HFF-Myc (cell line): ENCODE data around the gene CXorf65.

Experiments
- DNase-seq: peaks from one replicate; pipeline ENCODE4 v3.0.0-alpha.2; 2011; ENCODE audit warnings: low read depth; ENCODE audit errors: extremely low read depth
- H3K4me3 ChIP-seq: replicated peaks from 2 replicates; pipeline ENCODE4 v1.5.1; 2011; ENCODE audit warnings: low read depth, mild to moderate bottlenecking, control low read depth, low read length
- CTCF ChIP-seq: IDR thresholded peaks from 2 replicates; pipeline ENCODE4 v1.5.1; 2012; ENCODE audit warnings: mild to moderate bottlenecking, low read depth, low read length, control low read depth; ENCODE audit errors: missing control alignments

Gene CXorf65

DNA sequence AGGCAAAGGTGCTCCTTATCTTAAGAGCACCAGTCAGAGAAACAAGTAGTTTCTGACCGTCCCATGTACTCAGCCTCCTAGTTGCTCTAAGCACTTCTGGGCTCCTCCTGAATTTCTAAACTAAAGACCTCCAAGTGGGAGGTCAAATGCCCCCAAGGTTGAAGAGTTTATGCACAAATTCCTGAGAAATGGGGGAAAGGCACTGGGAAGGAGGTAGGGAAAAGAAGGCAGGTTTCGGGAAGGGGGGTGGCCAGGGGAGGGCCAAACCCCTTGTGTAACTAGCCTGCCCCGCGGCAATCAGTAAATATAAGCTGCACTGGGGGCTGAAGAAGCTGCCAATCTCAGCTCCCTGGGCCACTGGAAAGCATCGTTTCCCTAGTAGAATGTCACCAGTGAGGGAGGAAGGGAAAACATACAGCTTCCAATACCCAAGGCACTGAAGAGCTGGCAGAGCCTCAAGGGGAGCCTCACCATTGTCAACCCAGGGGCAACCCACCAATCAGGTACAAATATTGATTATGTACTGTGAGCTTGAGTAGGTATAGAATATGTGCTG is 7.5 kb downstream of the CXorf65 start:
- no peak overlapping the region for H3K4me3 ChIP-seq
- no peak for TF ChIP-seq CTCF
- no peak for DNase-seq

GRCh38 chrX:71098302-71098701 is 8.2 kb downstream of the CXorf65 start:
- TF ChIP-seq CTCF: peak; percentile 51
- DNase-seq: no peak
- H3K4me3 ChIP-seq: no peak overlapping the region

DNA sequence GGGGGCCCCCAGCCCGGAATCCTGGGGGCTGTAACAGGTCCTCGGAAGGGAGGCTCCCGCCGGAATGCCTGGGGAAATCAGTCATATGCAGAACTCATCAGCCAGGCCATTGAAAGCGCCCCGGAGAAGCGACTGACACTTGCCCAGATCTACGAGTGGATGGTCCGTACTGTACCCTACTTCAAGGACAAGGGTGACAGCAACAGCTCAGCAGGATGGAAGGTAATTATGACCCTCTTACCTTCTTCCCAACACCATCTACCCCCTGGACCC is 9.8 kb downstream of the CXorf65 start:
- TF ChIP-seq CTCF: no peak
- no peak for DNase-seq
- H3K4me3 ChIP-seq: peak overlapping the region; percentile 53

DNA sequence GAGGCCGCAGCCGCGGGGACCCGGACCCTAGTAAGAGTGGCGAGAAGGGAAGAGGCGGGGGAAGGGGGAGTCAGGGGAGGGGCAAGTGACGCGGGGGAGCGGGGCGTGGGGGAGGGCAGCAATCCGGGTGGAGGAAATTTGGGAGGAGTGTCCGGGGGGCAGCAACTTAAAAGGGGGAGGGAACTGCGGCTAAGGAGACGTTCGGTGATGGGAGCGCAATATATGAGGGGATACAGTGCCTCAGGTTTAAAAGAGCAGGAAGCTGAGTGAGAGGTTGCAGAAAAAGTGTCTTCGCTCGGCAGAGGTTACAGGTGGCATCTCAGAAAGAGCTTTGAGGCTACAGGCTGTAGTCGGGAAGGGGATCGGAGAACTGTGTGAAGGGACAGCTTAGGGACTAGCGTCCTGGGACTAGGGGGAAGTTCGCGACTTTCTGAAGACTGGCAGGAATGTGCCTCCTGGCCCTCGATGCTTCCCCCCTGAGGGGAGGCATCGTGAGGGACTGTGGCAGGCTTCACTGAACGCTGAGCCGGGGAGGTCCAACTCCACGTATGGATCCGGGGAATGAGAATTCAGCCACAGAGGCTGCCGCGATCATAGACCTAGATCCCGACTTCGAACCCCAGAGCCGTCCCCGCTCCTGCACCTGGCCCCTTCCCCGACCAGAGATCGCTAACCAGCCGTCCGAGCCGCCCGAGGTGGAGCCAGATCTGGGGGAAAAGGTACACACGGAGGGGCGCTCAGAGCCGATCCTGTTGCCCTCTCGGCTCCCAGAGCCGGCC is 10.4 kb downstream of the CXorf65 start:
- DNase-seq: no peak
- H3K4me3 ChIP-seq: peak overlapping the region; percentile 53
- TF ChIP-seq CTCF: no peak

DNA sequence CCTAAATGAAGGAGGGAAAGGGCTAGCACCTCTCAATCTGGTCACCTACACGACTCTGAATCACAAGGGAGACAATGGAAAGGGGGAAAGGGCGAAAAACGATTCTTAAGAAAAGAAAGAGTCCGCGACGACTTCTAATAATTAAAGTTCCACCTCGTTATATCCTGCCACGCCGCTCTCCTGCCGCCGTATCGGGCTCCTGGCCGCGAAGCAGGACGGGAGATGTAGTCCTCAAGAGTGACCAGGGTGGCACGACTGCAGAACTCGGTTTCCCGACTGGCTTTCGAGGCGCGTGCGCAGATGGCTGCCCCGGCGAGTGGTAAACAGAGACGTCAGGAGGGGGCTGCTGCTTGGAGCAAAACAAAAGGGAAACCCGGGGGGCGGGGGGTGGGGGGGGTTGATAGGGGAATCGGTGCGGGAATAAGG is 11.0 kb downstream of the CXorf65 start, which contains the start of gene FOXO4:
Gene FOXO4 (plus strand): TSS at position 297 of the 426 bp plus-strand sequence. CDS start 678 bp downstream, outside the sequence.
- peak within 1 kb of the TSS; percentile 53 for H3K4me3 ChIP-seq
- peak; percentile 32 for DNase-seq
- no peak for TF ChIP-seq CTCF

DNA sequence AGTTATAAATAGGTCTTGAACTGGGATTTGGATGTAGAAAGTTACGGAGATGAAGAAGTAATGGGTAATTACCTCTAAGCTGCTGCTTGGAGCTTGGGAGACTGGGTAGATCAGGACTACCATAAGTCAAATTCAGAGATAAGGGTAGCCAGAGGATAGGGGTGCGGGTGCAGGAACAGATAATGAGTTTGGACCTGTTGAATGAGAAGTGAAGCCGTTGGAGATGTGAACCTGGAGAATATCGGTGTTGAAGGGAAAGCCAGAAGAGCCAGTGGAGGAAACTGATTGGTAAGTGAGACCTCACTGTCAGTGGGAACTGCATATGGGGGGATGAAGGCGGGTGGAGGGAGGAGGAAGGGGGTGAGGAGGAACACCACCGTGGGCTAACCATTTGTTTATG is 11.5 kb downstream of the CXorf65 start:
- no peak for DNase-seq
- no peak for TF ChIP-seq CTCF

DNA sequence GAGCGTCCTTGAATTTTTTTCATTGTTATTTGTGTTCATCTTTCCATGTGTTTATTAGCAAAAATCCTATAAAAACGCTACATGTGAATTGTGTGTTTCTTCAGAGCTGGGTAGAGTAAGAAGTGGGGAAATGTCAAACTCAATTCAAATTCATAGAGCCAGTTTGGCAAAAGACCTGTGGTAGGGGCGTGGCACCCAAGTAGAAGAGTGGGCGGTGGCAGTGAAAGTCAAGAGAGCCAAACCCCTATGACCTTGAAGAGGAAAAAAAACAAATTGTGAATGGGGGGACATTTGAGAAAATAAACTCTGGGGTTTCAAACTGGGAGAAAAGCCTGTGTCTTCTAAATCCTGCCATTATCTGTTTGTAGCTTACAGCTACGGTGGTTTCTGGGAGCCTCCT is 15.3 kb downstream of the CXorf65 start:
- no peak overlapping the region for H3K4me3 ChIP-seq
- TF ChIP-seq CTCF: no peak
- DNase-seq: no peak

More for the DNA sequence above, 11.5 kb downstream of the CXorf65 start:
- peak overlapping the region; percentile 53 for H3K4me3 ChIP-seq
